Mammary epithelial cell (primary cell): Measurements from ENCODE around the gene B3GNT8.

ENCODE experiments used
- CTCF ChIP-seq, 2 donors: IDR thresholded peaks in 1 of 2; conservative IDR thresholded peaks in 1 of 2; 2 replicates each; pipeline ENCODE4 v1.5.1; 2011 to 2012; ENCODE audit warnings: inconsistent platforms in 2 of 2, low read length in 2 of 2, mild to moderate bottlenecking in 2 of 2, control low read depth in 1 of 2, low read depth in 1 of 2; ENCODE audit not compliant: insufficient read depth in 1 of 2; ENCODE audit errors: extremely low read depth in 1 of 2
- EZH2 ChIP-seq: IDR thresholded peaks from 2 replicates; pipeline ENCODE4 v1.6.1; 2012; ENCODE audit warnings: low read length, inconsistent platforms, borderline replicate concordance

GRCh38 chr19:41434450-41434849 lies 7.3 kb upstream of the B3GNT8 start:
- TF ChIP-seq CTCF (conservative IDR thresholded peaks at IDR 0.05 in 1 of 2, IDR thresholded peaks at IDR 0.05 in 1 of 2; ENCODE audit: extremely low read depth in 1 of 2, insufficient read depth in 1 of 2, low read depth in 1 of 2, low read length in 2 of 2) (no peak), EZH2 (no peak)
